ENCODE measurements around the gene DCP1B.

DCP1B gene

GRCh38 chr12:2008677-2009076 lies 4.4 kb upstream of the DCP1B start:
- H3K4me3 ChIP-seq (ENCODE audit: low read length), result no peak overlapping the region
- TF ChIP-seq CTCF (conservative IDR thresholded peaks at IDR 0.05; ENCODE audit: low read depth, low read length), result no peak
- no peak for DNase-seq (ENCODE audit: low read depth)

- peak; percentile 7 for DNase-seq (ENCODE audit: low read depth)
- no peak for TF ChIP-seq CTCF (conservative IDR thresholded peaks at IDR 0.05; ENCODE audit: low read depth, low read length)
- H3K4me3 ChIP-seq (ENCODE audit: low read length), result peak overlapping the region; percentile 91
These were observed 563 bp downstream of the DCP1B start for GRCh38 chr12:2003676-2004112.

GRCh38 chr12:1995205-1995896 lies 8.9 kb downstream of the DCP1B start:
- no peak for DNase-seq (ENCODE audit: low read depth)
- no peak for TF ChIP-seq CTCF (conservative IDR thresholded peaks at IDR 0.05; ENCODE audit: low read depth, low read length)
- no peak overlapping the region for H3K4me3 ChIP-seq (ENCODE audit: low read length)

GRCh38 chr12:1994429-1995143 lies 9.7 kb downstream of the DCP1B start:
- TF ChIP-seq CTCF (conservative IDR thresholded peaks at IDR 0.05; ENCODE audit: low read depth, low read length), result no peak
- DNase-seq (ENCODE audit: low read depth), result no peak
- no peak overlapping the region for H3K4me3 ChIP-seq (ENCODE audit: low read length)

- no peak for TF ChIP-seq CTCF (conservative IDR thresholded peaks at IDR 0.05; ENCODE audit: low read depth, low read length)
- DNase-seq (ENCODE audit: low read depth), result no peak
- no peak overlapping the region for H3K4me3 ChIP-seq (ENCODE audit: low read length)
These were observed 10.3 kb downstream of the DCP1B start for GRCh38 chr12:1993871-1994371.

GRCh38 chr12:1993341-1993740 lies 10.9 kb downstream of the DCP1B start:
- no peak for TF ChIP-seq CTCF (conservative IDR thresholded peaks at IDR 0.05; ENCODE audit: low read depth, low read length)

More at GRCh38 chr12:1993341-1993740, 10.9 kb downstream of the DCP1B start:
- no peak overlapping the region for H3K4me3 ChIP-seq (ENCODE audit: low read length)
- DNase-seq (ENCODE audit: low read depth), result peak; percentile 43

Data from retinal pigment epithelial cell (primary cell).